ENCODE measurements around the gene PUM2. TPM values are rescaled to one million over a fixed set of nuclear protein-coding genes. Genes with fewer than 3 reads are reported as not detected.

The PUM2 gene
- total and polyA plus RNA-seq, 7 donors: 30.0 to 87.2 (median 73.4) TPM

DNA sequence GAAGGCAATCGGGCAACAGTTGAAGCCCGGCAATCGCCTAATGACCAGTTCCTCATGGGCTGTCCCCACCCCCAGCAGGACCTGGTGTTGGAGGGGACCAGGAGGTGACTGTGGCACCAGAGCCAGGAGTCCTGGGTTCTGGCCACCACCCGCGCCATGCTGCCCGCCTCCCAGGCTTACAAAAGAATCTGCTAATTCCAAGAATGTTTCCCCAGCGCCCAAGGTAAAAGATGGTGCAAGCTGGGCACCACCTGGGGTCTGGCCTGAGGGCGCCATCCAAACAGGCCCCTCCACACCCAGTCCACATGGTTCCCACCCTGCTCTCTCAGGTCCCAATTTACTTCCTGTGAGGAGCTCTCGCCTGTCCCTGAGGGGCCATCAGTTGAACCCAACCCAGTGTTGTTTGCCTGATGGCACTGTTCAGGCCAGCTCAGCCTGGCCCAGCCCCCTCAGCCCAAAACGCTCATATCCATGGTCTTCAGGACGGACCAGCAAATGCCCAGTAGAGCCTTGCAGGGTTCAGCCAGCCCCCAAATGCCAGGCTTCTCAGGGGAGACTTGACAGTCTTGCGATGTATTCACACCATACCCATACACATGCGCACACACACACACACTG is 130.8 kb downstream of the PUM2 start:
- Histone ChIP-seq H3K4me1 (peaks cover 0 to 18% (median 13%) of the 10 kb centered on the region in 4 donors), H3K27me3 (no peaks in the 10 kb centered on the region), H3K9me3 (no peaks in the 10 kb centered on the region), H3K27ac (no peak overlapping the region), H3K4me3 (no peak overlapping the region), H3K36me3 (no peaks in the 10 kb centered on the region)
- TF ChIP-seq POLR2A (IDR thresholded peaks at IDR 0.05) (no peak), POLR2AphosphoS5 (IDR thresholded peaks at IDR 0.05) (no peak), EP300 (IDR thresholded peaks at IDR 0.05) (no peak), CTCF (IDR thresholded peaks at IDR 0.05) (no peak)
- DNase-seq: no peak
- WGBS, 2 donors: 95 to 96% methylated on average over 13 of the region's 13 CpGs
- intact Hi-C loops (cut with DNase I): loop anchor here (5.0 kb wide), 1 partner anchor 78 kb away; no protein-coding TSS in a partner anchor

DNA sequence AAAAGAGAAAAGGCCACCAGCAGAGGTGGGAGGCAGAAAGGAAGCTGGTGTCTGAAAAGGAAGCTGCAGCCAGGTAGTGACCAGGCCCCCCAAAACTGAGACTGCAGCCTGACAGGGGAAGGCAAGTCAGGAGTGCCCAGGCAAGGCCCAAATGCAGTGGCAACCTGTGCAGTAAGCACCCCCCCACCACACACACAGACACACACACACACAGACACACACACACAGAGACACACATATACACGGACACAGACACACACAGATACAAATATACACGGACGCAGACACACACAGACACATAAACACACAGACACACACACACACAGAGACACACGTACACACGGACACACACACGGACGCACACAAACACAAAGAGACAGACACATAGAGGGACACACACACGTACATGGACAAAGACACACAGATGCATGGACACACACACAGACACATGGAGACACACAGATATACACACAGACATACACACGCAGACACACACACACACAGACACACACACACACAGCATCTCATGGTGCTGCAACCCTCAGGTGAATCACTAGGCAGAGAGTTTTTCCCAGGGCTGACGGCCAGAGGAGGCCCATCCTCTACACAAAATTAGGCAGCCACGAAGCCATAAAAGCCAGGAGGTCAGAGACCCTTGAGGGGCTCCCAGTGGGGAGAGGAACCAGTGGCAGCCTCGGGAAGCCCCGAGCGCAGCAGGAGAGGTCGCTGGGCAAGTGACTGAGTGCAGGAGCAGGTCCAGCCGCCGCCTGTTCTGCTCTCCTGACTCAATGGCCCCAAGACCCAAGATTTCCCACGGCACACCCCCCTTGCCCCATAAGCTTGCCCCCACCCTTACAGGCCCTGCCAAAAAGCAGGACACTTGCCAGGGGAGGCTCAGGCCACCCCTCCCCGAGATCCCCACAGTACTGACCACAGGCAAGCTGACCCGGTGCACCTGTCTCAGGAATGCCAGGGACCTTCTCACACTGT is 132.0 kb downstream of the PUM2 start:
- Histone ChIP-seq H3K27me3 (no peaks in the 10 kb centered on the region), H3K27ac (no peak overlapping the region), H3K9me3 (no peaks in the 10 kb centered on the region), H3K4me3 (no peak overlapping the region), H3K4me1 (peaks cover 0 to 9% (median 7%) of the 10 kb centered on the region in 4 donors), H3K36me3 (no peaks in the 10 kb centered on the region)
- 86 to 91% methylated on average over 20 of the region's 20 CpGs for WGBS, 2 donors
- DNase-seq: no peak
- intact Hi-C loops (cut with DNase I): no loop called here
- TF ChIP-seq CTCF (IDR thresholded peaks at IDR 0.05) (no peak), POLR2AphosphoS5 (IDR thresholded peaks at IDR 0.05) (no peak), EP300 (IDR thresholded peaks at IDR 0.05) (no peak), POLR2A (IDR thresholded peaks at IDR 0.05) (no peak)

- intact Hi-C loops (cut with DNase I): no loop called here
- H3K36me3 ChIP-seq: no peaks in the 10 kb centered on the region
- WGBS, 2 donors: 84 to 89% methylated on average over 21 of the region's 21 CpGs
- H3K27ac ChIP-seq: no peak overlapping the region
- no peak for TF ChIP-seq POLR2AphosphoS5 (IDR thresholded peaks at IDR 0.05)
- TF ChIP-seq EP300 (IDR thresholded peaks at IDR 0.05): no peak
- no peak for TF ChIP-seq POLR2A (IDR thresholded peaks at IDR 0.05)
- TF ChIP-seq CTCF (IDR thresholded peaks at IDR 0.05): no peak
- no peaks in the 10 kb centered on the region for H3K4me1 ChIP-seq
- H3K9me3 ChIP-seq: no peaks in the 10 kb centered on the region
- DNase-seq: no peak
- H3K27me3 ChIP-seq: no peaks in the 10 kb centered on the region
- H3K4me3 ChIP-seq: no peak overlapping the region
Observed at GRCh38 chr2:20217041-20217970, 133.3 kb downstream of the PUM2 start.

- no peak for DNase-seq
- Histone ChIP-seq H3K9me3 (no peaks in the 10 kb centered on the region), H3K4me3 (no peak overlapping the region), H3K4me1 (no peaks in the 10 kb centered on the region), H3K27me3 (no peaks in the 10 kb centered on the region), H3K36me3 (no peaks in the 10 kb centered on the region), H3K27ac (no peak overlapping the region)
- intact Hi-C loops (cut with DNase I): no loop called here
- 83 to 91% methylated on average over 22 of the region's 22 CpGs for WGBS, 2 donors
- no peak for TF ChIP-seq CTCF (IDR thresholded peaks at IDR 0.05)
- no peak for TF ChIP-seq EP300 (IDR thresholded peaks at IDR 0.05)
- no peak for TF ChIP-seq POLR2AphosphoS5 (IDR thresholded peaks at IDR 0.05)
Observed at GRCh38 chr2:20216130-20217025, 134.3 kb downstream of the PUM2 start.

Measured in sigmoid colon (tissue), 7 donors.